HepG2 (cell line): ENCODE data around the gene GPR62. TPM values are rescaled to one million over a fixed set of nuclear protein-coding genes. Genes with fewer than 3 reads are reported as not detected.

ENCODE experiments used
- AHDC1 ChIP-seq: sonication (generic); formaldehyde crosslinking; IDR thresholded peaks from 2 replicates; pipeline ENCODE4 v1.5.1; 2020; ENCODE audit warnings: mild to moderate bottlenecking, missing genetic modification reagents, borderline replicate concordance
- CBX1 ChIP-seq: IDR thresholded peaks from one replicate; pipeline ENCODE4 v1.6.1; 2016; ENCODE audit warnings: antibody characterized with exemption, low read depth
- DNMT3B ChIP-seq: conservative IDR thresholded peaks from 2 replicates; pipeline ENCODE4 v1.6.1; 2016; ENCODE audit warnings: missing biosample characterization, control low read depth
- DRAP1 ChIP-seq: IDR thresholded peaks from 2 replicates; pipeline ENCODE4 v1.6.1; 2016; ENCODE audit warnings: missing genetic modification reagents, missing compliant biosample characterization
- FOSL1 ChIP-seq: sonication (generic); formaldehyde crosslinking; IDR thresholded peaks from 2 replicates; pipeline ENCODE4 v1.9.0; 2021; ENCODE audit warnings: missing genetic modification reagents, borderline replicate concordance
- HNRNPL ChIP-seq: fragments of 200-400 bp; formaldehyde crosslinking; IDR thresholded peaks from 2 replicates; pipeline ENCODE4 v1.6.1; 2017; ENCODE audit warnings: mild to moderate bottlenecking, low read depth, low read length
- IKZF4 ChIP-seq: sonication (generic); formaldehyde crosslinking; IDR thresholded peaks from 2 replicates; pipeline ENCODE4 v1.5.1; 2020; ENCODE audit warnings: borderline replicate concordance, mild to moderate bottlenecking, low read depth, missing genetic modification reagents; ENCODE audit errors: not compliant biosample characterization
- KDM2A ChIP-seq: sonication (generic); formaldehyde crosslinking; IDR thresholded peaks from 2 replicates; pipeline ENCODE4 v1.4.0; 2020; ENCODE audit warnings: low read depth, missing genetic modification reagents, borderline replicate concordance
- MAFG ChIP-seq: sonication (generic); formaldehyde crosslinking; IDR thresholded peaks from 2 replicates; pipeline ENCODE4 v1.5.1; 2020; ENCODE audit warnings: mild to moderate bottlenecking, missing genetic modification reagents
- NR0B2 ChIP-seq: sonication (generic); formaldehyde crosslinking; IDR thresholded peaks from 2 replicates; pipeline ENCODE4 v1.4.0; 2020; ENCODE audit warnings: mild to moderate bottlenecking, missing genetic modification reagents
- PBX3 ChIP-seq: sonication (generic); formaldehyde crosslinking; IDR thresholded peaks from 2 replicates; pipeline ENCODE4 v1.8.1; 2023; ENCODE audit warnings: missing genetic modification reagents, inconsistent platforms, borderline replicate concordance
- RFX3 ChIP-seq: IDR thresholded peaks from 2 replicates; pipeline ENCODE4 v1.6.1; 2016; ENCODE audit warnings: missing biosample characterization, missing genetic modification reagents
- SAFB2 ChIP-seq: sonication (generic); formaldehyde crosslinking; IDR thresholded peaks from 2 replicates; pipeline ENCODE4 v1.5.1; 2020; ENCODE audit warnings: missing genetic modification reagents, low read depth, mild to moderate bottlenecking, borderline replicate concordance
- SNAPC2 ChIP-seq: sonication (generic); formaldehyde crosslinking; IDR thresholded peaks from 2 replicates; pipeline ENCODE4 v1.8.1; 2022; ENCODE audit warnings: mild to moderate bottlenecking, missing genetic modification reagents
- SUZ12 ChIP-seq: fragments of 150-350 bp; IDR thresholded peaks from 2 replicates; pipeline ENCODE4 v1.6.1; 2014; ENCODE audit warnings: low read depth, low read length
- TBP ChIP-seq: sonication (generic); formaldehyde crosslinking; IDR thresholded peaks from 2 replicates; pipeline ENCODE4 v1.5.0; 2020; ENCODE audit warnings: missing genetic modification reagents
- ZBTB39 ChIP-seq: sonication (generic); formaldehyde crosslinking; IDR thresholded peaks from 2 replicates; pipeline ENCODE4 v1.5.0; 2020; ENCODE audit warnings: missing genetic modification reagents
- ZNF20 ChIP-seq: sonication (generic); formaldehyde crosslinking; IDR thresholded peaks from 2 replicates; pipeline ENCODE4 v1.4.0; 2020; ENCODE audit warnings: mild to moderate bottlenecking, moderate library complexity, missing genetic modification reagents
- ZNF441 ChIP-seq: sonication (generic); formaldehyde crosslinking; IDR thresholded peaks from 2 replicates; pipeline ENCODE4 v1.7.0; 2021; ENCODE audit warnings: missing genetic modification reagents, borderline replicate concordance
- ZNF550 ChIP-seq: sonication (generic); formaldehyde crosslinking; IDR thresholded peaks from 2 replicates; pipeline ENCODE4 v1.4.0; 2020; ENCODE audit warnings: mild to moderate bottlenecking, missing genetic modification reagents, borderline replicate concordance
- ZNF839 ChIP-seq: sonication (generic); formaldehyde crosslinking; IDR thresholded peaks from 2 replicates; pipeline ENCODE4 v1.4.0; 2020; ENCODE audit warnings: missing genetic modification reagents, mild to moderate bottlenecking, borderline replicate concordance
- polyA plus RNA-seq, 8 experiments: library from polyadenylated mRNA; depleted of rRNA in 3 of 8; stranded (reverse) in 7 of 8; unstranded in 1 of 8; fragments of >200 nt; fragmentation: Illumina TruSeq in 4 of 8; extraction: Trizol in 4 of 8; gene quantifications; 2 replicates each; pipeline versions ENCODE4 v1.2.1 to v1.2.3, GENCODE V29; 2011 to 2016; ENCODE audit warnings: low read depth in 4 of 8, missing spikeins in 1 of 8, mixed read lengths in 1 of 8; ENCODE audit not compliant: insufficient read depth in 1 of 8
- total RNA-seq, 5 experiments: library from RNA; depleted of rRNA; stranded (reverse); fragments of >200 nt; fragmentation: Illumina TruSeq; extraction: Trizol; gene quantifications; 2 replicates each; pipeline ENCODE4 v1.2.3, GENCODE V29; 2016; ENCODE audit warnings: low read depth in 1 of 5

Gene GPR62
- total and polyA plus RNA-seq, 2 of the 13 experiments (the other 11 are each of a cell fraction or from before 2014, with no cell fraction given), result not detected

- TF ChIP-seq FOSL1 (CRISPR knock-in tag) (no peak; the same call in 1 of the 2 replicates), TBP (CRISPR knock-in tag) (no peak), ZNF550 (CRISPR knock-in tag) (peak; percentile 93; the same call in 1 of the 2 replicates), PBX3 (no peak), DNMT3B (no peak), SUZ12 (no peak), HNRNPL (peak; percentile 96), SAFB2 (CRISPR knock-in tag) (no peak; the same call in 1 of the 2 replicates), RFX3 (CRISPR knock-in tag) (no peak), SNAPC2 (CRISPR knock-in tag) (no peak), ZNF20 (CRISPR knock-in tag) (no peak), MAFG (CRISPR knock-in tag) (no peak), CBX1 (peak; percentile 80), AHDC1 (CRISPR knock-in tag) (no peak), DRAP1 (CRISPR knock-in tag) (peak; percentile 56; the same call in 1 of the 2 replicates), ZNF441 (no peak; the same call in 1 of the 2 replicates), NR0B2 (peak; percentile 51; the same call in 1 of the 2 replicates), IKZF4 (CRISPR knock-in tag) (no peak), KDM2A (CRISPR knock-in tag) (no peak; the same call in 1 of the 2 replicates), ZBTB39 (CRISPR knock-in tag) (no peak), ZNF839 (CRISPR knock-in tag) (no peak)
Observed at GRCh38 chr3:51982352-51982837, 27.2 kb downstream of the GPR62 start (continued).
